Activated T-helper 9 cell treated with anti-CD3 and anti-CD28 coated beads, Interleukin-2, amount 50 U/mL, for 16 hours (primary cell): Measurements from ENCODE around the gene GDF11.

Source experiments
- DNase-seq: peaks from one replicate; pipeline ENCODE4 v3.0.0-alpha.2; 2020; ENCODE audit warnings: low read depth

Gene GDF11

DNA sequence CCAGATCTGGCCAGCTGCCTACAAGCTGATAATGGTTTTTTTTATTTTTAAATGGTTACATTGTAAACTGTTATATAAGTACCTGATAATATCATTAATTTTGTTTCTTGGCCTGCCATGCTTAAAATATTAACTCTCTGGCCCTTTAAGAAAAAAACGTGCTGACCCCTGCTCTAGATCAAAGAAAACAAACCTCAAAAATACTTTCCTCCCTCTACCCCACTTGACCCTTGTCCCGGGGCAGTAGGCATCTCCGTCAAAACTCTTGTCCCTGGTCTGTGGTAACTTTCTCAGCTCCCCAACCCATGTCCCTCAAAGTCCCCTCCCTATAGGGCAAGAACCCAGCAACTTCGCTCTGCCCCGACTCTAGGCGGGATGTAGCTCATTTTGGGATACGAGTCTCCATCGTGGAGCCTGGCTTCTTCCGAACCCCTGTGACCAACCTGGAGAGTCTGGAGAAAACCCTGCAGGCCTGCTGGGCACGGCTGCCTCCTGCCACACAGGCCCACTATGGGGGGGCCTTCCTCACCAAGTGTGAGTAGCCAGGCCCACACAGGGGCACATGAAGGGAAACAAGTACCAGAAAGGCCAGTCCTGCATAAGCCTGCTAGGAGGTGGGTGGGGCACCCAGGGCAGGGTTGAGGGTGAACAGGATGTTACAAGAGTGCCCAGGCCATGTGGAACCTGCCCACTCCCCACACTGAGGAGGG lies 19.3 kb upstream of the GDF11 start:
- DNase-seq: no peak

- peak; percentile 38 for DNase-seq
Measured at GRCh38 chr12:55724226-55724939, 18.5 kb upstream of the GDF11 start.

- no peak for DNase-seq
Measured at GRCh38 chr12:55724940-55725309, 18.0 kb upstream of the GDF11 start.

- DNase-seq: no peak
Measured at GRCh38 chr12:55725556-55725955, 17.4 kb upstream of the GDF11 start.

DNA sequence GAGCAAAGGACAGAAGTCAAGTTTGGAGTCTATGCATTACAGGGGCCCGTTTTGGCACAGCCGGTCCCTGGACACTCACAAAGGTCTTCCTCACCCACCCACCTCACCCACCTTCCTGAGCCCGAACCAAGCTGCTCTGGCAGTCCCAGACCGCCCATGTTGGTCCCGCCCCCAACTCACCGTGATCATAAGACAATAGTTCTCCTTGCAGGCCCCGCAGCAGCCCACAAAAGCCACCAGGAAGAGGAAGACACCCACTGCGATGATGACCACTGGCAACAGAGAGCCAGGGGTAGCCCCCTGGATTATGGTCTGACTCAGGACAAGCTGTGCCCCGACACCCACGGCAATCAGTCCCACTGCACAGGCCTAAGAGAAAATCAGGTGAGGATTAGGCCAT lies 16.0 kb upstream of the GDF11 start:
- no peak for DNase-seq

- no peak for DNase-seq
Measured at GRCh38 chr12:55727643-55728185, 15.2 kb upstream of the GDF11 start.

DNA sequence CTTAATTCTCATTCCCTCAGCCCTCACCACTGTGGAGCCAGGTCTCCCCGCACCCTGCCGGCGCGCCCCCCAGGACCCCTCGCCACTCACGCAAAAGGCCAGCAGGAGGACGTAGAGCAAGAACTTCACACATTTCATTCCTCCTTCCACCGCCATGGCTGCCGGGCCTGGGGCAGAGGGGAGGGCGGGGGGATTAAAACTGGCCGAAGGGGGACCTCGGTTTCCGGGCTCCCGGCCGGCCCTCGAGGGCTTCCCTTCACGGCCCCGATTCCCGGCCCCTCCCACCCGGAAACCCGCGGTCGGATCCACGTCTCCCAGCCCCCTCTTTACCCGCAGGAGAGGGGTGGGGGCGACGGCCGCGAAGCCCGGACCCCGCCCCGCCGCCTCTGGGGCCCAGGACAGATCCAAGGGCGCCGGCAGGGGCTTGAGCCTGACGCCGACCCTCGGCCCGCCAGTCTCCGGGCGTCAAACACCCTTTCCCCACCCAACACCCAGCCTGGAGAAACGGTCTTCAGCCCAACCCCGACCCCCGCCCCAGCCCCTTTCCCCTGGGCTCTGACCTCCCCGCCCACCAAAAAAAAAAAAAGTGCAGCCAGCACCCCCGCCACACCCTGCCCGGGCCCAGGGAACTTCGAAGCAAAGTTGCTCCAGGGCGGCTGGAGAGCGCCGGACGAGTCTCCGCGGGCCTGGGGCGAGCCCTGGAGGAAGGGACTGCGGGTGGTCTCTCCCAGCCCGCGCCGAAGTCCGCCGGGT lies 14.6 kb upstream of the GDF11 start:
- DNase-seq: no peak

- peak; percentile 61 for DNase-seq
Measured at GRCh38 chr12:55728939-55729818, 13.7 kb upstream of the GDF11 start, which contains the start of gene CD63. CD63 (minus strand) TSS chr12:55729009; CDS start chr12:55728341, 668 bp downstream.

DNA sequence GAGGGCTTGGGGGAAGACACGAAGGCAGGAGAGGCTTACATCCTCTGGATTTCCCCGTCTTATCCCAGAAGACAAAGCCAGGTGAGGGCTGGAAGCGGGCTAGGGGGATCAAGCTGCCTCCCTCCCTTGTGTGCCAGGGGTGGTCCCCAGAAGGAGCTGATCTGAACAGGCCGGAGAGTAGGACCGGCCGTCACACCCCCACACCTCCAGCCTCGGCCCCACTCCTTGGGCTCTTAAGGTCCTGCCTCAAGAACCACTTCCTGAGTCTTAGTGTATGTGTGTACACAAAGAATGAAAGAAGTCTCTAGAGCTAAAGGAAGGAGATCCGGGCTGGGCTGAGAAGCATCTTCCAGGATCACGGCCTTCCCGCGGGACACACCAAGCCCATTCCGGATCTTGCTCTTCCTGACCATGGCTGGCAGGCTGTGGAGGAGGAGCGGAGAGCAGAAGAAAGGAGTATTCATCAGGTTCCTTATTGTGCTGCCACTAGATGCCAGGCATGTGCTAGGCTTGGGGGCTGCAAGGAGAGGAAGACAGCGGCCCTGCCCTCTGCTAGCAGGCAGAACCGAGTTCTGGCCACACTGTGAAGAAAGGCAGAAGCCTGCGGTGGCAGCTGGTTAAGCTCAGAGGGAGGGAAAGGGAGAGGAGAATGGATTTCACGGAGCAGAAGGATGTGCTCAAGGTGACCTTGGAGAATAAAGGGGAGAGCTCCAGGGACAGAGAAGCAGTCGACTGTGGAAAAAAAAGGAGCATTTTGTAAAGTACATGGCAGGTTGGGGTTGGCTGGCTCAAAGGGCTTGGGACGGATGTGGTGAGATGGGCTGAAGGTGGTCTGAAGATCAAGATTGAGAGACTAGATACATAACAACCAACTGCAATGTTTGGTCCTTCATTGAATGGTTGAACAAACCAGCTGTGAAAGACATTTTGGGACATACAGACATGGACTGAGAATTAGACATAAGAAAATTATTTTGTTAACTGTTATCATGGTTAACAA lies 12.8 kb upstream of the GDF11 start:
- no peak for DNase-seq

DNA sequence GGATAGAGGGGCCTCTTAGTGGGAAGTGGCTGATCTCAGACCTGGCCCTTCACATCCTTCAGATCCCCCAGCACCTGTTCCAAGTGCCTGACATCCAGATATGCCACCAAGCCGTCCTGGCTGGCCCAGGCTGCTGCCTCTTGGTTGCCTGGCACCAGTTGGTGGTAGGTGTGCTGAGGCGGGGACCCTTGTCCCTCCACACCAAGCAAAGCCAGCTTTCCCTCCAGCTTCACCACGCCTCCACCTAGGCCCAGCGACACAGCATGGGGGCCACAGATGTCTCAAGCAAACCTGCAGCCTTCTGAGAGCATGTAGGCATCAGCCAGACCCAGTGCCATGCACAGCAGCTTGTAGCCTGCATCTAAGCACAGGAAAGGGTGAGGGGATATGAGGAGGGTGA lies 10.6 kb upstream of the GDF11 start:
- DNase-seq: no peak

DNA sequence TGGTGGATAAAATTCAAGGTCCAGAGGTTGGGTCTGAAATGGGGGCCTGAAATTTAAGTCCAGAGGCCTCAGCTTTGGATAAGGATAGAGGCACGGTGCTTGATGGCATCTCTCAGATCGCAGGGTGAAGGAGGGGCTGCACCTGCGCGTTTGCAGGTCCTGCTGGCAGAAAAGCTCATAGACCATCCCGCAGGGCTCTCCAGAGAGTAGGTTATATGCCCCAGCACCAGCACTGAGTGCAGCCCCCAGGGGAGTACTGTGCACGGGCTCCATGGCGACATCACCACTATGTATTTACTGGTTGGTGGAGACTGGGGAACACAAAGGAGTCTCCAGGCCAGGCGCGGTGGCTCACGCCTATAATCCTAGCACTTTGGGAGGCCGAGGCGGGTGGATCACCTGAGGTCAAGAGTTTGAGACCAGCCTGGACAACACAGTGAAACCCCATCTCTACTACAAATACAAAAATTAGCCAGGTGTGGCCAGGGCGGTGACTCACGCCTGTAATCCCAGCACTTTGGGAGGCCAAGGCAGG lies 9.8 kb upstream of the GDF11 start:
- DNase-seq: no peak

- DNase-seq: no peak
Measured at GRCh38 chr12:55733858-55734257, 9.1 kb upstream of the GDF11 start.

GRCh38 chr12:55734595-55734994 lies 8.3 kb upstream of the GDF11 start:
- DNase-seq: no peak

GRCh38 chr12:55736076-55736475 lies 6.8 kb upstream of the GDF11 start:
- no peak for DNase-seq

DNA sequence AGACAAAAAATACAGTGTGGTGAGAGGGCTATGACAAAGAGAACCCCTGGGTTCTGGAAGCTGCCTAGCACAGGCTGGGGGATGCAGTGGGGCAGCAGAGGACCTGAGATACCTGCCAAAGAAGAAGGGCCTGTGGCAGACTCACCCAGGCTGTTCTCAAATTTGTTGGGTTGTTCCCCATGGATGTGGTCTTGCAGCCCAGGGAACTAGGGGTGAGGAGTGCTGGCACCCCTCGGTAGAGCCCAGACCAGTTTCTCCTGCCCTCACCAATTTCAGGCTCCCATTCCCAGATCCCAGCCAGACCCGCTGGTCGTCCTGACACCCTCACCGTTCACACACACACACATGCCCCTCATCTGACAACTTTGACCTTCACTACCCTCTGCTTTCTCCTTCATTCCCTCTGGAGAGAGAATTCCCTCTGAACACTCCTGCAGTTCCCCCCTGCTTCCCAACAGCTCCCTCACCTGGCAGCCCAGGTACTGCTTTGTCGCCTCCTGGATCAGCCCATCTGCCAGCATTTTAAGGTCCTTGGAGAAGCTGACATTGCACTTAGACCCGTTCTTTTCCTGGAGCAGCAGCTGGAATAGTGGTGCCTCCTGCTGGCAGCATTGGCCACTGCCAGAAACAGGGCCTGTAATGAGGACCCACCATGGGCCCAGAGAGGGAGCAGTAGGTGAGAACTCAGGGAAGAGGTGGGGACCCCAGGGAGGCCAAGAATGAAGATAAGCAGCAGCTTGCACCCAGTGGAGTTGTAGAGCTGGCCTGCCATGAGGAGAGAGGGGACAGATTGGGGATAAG lies 5.9 kb upstream of the GDF11 start:
- peak; percentile 38 for DNase-seq

DNA sequence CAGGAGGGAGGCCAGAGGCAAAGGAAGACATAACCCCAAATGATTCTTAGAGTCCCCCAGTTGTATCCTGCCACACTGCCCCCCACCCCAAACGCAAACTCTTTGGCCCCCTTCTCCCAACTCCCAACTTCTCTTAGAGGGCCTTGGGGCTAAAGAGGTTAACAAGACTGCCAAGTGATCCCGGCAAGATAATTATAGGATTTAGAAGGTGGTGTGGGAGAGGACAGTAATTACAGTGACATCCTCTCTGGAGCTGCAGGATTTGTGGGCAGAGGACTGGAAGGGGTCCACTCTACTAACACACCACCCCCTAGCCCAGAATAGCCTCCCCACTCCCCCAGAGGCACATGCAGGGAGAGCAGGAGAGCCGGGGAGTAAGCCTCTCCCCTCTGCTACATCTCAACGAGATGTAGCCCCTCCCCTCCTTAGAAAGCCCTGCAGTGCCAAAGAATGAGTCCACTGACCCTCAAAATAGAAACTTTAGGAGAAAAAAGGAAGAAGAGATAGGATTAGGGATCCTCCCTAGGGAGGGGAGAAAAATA lies 5.3 kb upstream of the GDF11 start:
- no peak for DNase-seq

GRCh38 chr12:55738123-55739024 lies 4.5 kb upstream of the GDF11 start:
- peak; percentile 52 for DNase-seq

DNA sequence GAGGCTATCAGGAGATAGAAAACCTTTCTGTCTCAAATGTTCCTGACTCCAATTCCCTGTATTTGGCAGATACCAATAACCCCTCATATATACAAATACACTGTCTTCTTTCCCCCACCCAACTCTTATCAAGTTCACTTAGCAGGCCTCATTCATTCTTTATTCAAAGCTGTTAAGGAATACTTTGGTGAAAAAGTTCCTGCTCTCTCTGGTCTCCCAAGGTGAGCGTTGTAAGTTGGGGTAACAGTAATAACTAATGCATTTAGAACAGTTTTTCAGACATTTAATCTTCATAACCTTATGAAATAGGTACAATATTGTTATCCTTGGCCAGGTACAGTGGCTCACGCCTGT lies 3.9 kb upstream of the GDF11 start:
- no peak for DNase-seq
